Spleen (tissue), 7 donors: ENCODE measurements around the gene MICAL2.

ENCODE experiments used
- POLR2A ChIP-seq, 3 donors: fragments of 450-650 bp; IDR thresholded peaks; one replicate each; pipeline ENCODE4 v1.5.1; 2017; ENCODE audit warnings: antibody characterized with exemption in 3 of 3, mild to moderate bottlenecking in 1 of 3
- TF ChIP-seq, protein P1 (sequence below), 11 experiments: fragments of 200-600 bp in 7 of 11; fragments of 450-650 bp in 4 of 11; sonication (generic) in 4 of 11; IDR thresholded peaks in 8 of 11; conservative IDR thresholded peaks in 3 of 11; 1 replicate in 7 of 11; 2 replicates in 4 of 11; pipeline versions ENCODE4 v1.4.0 to v1.8.0; 2016 to 2021; ENCODE audit warnings: antibody characterized with exemption in 11 of 11, inconsistent platforms in 4 of 11, mild to moderate bottlenecking in 1 of 11
- donor health status: DM: no; HTN: no; CAD: no; lungs with moderate emphysema.
- donor health status: DM: no; HTN: no; CAD: no.
- donor health status: DM: no; HTN: no; CAD: no.

DNA sequence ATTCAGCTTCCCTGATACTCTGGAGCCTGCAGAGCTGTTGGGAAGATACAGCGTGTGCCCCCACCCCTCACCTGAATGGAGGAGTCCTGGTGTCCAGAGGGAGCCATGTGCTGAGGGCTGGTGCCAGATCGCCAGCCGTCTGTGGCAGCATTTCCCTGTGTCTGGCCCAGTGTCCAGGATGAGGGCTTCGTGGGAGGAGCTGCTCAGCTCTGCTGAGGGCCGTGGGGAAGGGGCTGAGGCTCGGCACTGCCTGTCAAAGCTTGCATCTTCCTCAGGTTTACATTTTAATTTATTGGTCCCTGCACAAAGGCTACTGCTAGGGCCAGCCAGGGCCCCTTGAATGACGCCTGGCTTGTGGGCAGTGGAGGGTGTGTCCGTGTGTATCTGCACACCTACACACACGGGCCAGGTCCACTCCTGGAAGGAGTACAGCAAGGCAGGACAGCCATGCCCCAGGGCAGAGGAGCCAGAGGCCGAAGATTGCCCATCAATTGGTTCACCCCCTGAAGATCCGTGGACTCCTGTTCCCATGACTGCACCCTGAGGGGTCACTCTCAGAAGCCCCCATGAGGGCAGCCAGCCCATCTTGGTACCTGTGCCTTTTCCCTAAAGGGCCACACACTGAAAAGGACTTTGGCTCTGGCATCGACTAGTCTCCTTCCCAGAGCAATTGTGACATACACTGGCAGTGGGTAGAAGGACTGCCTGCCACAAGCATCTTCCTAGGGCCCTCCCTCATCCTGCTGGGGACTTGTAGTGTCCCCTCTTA, 159.2 kb downstream of the MICAL2 start:
- TF ChIP-seq, protein P1, sequence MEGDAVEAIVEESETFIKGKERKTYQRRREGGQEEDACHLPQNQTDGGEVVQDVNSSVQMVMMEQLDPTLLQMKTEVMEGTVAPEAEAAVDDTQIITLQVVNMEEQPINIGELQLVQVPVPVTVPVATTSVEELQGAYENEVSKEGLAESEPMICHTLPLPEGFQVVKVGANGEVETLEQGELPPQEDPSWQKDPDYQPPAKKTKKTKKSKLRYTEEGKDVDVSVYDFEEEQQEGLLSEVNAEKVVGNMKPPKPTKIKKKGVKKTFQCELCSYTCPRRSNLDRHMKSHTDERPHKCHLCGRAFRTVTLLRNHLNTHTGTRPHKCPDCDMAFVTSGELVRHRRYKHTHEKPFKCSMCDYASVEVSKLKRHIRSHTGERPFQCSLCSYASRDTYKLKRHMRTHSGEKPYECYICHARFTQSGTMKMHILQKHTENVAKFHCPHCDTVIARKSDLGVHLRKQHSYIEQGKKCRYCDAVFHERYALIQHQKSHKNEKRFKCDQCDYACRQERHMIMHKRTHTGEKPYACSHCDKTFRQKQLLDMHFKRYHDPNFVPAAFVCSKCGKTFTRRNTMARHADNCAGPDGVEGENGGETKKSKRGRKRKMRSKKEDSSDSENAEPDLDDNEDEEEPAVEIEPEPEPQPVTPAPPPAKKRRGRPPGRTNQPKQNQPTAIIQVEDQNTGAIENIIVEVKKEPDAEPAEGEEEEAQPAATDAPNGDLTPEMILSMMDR (IDR thresholded peaks at IDR 0.05 in 8 of 11, conservative IDR thresholded peaks at IDR 0.05 in 3 of 11): no peak
- TF ChIP-seq POLR2A (IDR thresholded peaks at IDR 0.05): no peak
